NCI-H1092 (cell line): Measurements from ENCODE around the gene GON7.

Source experiments
- DNase-seq: peaks from one replicate; lab custom pipeline; 2025; lab: John Stamatoyannopoulos, UW

The GON7 gene

DNA sequence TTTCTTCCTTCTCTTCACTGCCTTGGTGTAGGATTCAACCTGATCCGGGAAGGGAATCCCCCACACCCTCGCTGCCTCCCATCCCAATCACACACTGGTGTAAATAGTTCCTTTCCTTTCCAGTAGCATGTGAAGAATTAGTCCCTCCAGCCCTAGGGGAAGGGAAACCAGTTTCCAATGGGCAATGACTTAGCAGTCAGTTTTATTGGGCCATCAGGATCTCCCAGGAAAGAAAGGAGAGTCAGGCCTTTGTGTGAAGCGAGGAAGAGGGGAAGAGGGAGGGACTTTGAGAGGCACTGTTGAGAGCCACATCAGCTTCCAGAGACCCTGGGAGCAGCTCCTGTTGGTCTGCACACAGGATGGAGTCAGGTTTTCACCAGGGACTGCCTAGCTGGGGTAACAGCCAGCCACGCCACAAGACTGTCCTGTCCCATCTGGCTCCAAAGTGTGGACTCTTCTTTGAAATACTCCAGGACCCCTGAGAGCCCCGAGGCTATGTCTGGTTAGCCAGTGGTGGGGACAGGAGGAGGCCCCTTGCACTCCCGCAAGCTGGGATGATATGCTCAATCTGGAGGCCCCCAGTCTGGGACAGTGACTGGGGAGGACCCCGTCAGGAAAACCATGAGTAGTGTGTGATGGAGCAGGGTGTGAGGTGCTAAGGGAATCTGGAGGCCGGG is 50.0 kb downstream of the GON7 start:
- no peak for DNase-seq

DNA sequence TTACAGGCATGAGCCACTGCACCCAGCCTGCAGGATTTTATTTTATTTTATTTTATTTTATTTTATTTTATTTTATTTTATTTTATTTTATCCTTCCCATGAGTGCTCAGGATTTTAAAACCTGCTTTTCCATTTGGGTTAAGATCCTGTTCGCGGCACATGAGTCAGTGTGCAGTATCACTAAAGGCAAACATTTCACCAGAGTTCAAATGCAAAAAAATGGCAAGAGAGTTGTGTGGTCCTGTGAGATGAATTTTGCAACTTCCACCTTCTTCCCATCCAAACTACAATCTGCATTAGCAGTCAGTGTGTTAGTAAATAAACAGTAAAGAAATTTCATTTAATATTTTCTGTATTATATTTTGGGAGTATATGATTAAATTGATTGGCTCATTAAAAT is 51.2 kb downstream of the GON7 start:
- DNase-seq = no peak

DNA sequence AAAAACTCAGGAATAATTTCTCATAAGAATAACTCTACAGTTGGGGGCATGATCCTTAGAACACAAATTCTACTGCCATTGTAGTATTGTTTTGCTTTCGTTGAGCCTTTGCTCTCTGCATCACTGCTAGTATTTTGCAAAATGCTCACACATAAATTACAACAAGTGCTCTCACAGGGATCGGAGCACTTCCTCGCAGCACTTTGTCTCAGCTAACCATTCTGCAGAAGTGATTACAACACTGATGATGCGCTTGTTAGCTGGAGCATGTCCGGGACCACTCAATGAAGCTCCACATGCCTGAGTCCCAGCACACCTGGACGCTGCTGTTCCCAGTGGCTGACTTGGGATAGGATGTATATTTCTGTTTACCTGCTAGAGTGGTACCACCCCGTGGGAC is 53.7 kb downstream of the GON7 start:
- no peak for DNase-seq
